ENCODE measurements around the gene GNG12.

DNA sequence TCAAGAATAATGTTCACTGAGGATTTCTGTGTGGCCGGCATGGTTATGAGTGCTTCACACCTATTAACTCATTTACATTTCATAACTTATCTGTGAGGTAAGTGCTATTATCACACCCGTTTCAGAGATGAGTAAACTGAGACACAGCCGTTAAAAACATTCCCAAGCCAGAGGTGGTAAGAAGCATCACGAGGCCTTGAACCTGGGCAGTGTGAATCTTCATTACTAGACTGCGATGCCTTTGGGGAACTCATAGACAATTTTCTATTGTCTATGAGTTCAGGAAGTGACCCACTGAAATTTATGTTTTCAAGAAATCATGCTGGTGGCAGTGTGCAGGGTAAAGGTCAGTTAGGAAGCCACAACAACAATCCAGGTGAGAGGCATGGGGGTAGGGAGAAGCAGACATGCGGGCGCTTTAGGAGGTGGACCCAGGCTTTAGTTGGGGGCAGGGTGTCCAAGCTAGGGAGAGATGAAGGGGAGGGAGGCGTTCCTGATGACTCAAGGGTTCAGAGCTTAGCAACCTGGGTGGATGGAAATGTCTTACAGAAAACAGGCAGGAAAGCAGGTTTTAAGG lies 14.5 kb downstream of the GNG12 start:
- TF ChIP-seq CTCF (conservative IDR thresholded peaks at IDR 0.05): no peak
- no peak for TF ChIP-seq ZFX (IDR thresholded peaks at IDR 0.05)

Data from C4-2B (cell line).